Glomerular visceral epithelial cell (primary cell): ENCODE results near the gene YBX2.
"Not testable (repeated sequence)": the region's sequence is repeated elsewhere in the genome, so short reads cannot be mapped to it uniquely, and the experiment has no call there.

Source experiments
- DNase-seq: peaks from one replicate; pipeline ENCODE4 v3.0.0-alpha.2; 2016; ENCODE audit errors: extremely low spot score

The YBX2 gene

DNA sequence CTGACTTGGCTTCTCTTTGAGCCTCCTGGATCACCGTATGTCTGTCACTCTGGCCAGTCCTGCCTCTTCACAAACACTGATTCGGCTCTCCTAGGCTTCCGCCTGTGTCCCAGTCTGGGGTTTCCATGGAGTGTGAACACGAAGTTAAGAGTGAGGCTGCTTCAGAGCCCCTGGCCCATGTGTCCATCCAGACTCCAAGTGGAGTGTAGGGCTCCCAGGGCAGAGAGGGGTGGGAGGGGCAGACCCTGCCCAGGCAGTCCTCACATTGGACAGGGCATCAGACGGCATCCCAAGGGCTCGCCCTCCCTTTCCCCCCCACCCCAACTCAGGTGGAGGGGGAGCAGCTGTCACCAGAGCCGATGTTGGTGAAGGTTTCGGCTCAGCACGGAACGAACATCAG lies 50.6 kb downstream of the YBX2 start:
- not testable (repeated sequence) for DNase-seq

DNA sequence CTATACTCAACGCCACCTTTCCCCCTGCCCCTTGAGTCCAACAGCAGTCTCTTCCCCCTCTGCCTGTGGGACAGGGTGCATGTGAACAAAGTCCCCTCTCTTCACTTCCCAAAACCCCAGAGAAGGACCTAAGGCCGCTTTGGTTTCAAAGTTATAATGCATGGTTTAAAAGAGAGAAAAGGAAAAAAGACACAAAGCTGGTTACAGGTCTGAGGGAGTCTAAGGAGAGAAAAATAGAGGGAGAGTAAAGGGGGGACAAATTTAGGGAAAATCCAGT lies 51.0 kb downstream of the YBX2 start:
- no peak for DNase-seq

DNA sequence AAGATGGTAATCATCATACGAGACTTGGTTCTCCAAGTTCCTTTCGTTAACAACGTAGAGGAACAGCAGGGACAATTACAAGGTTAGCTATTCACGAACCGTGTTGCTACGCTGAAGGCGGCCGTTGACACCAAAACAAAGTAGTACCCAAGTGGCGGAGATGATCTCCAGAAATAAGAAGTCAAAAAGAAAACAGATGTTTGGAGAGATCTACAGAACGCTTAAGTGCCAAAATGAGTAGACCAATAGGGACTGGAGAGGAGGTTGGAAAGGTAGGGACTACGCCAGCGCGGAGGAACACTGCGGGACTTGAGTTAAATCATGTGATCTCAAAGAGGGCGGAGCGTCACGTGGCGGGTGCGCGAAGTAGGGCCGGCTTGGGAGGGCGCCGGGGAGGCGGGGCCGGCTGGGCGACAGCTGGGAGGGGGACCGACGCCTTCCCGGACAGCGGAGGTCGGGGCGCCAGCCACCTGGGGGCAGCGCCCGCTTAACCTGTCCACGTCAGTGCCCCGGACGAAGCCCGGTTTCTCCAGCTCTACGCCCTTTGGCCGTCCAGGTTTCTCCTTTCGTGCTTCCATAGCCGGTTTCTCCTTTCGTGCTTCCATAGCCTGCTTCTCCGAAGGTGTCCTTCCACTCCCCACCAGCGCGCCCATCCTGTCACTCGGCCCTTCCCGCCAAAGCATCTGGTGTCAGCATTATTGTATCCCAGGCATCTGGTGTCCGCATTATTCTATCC lies 51.6 kb downstream of the YBX2 start:
- peak; percentile 94 for DNase-seq

DNA sequence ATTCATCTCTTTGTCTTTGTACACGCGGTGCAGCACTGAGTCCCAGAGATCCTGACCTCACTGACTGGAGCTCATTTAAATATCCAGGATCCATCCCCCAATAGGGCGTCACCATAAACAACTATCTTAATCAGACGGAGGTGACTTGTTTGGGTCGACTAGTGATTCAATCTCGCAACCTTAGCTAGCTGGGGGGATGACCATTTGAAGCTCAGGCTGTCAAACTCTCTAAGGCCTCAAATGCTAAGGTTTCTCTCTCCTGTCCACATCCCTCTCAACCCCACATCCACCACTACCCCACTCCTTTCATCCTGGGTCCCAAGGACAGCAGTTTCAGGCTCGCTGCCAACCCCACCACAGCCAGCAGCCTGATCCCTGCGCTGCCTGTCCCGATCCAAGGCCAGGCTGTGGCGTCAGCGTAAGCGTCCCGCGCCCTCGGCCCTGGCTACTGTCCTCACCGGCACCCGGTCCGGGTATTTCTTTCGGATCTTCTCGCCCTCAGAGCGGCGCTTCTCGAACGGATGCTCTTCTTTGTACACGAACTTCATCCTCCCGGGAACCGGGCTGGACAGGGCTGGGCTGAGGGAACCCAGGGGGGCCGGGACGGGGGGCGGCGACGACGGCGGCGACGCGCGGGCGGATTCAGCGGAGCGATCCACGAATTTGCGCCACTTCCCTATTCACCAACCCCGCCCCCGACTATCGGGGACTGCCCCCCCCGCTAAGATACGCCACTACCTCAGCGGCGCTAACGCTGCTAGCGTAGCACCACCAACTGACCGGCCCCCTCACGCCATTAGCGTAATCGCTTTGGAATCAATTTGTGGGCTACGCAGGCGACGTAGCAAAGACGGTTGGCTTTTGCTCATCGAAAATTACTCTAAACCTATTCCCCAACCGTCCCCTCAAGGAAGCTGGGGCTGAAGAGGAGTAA lies 52.4 kb downstream of the YBX2 start, which contains the start of gene GABARAP:
TSS of gene GABARAP (minus strand) at position 667 of the 934 bp plus-strand sequence. CDS start at position 548, 119 bp downstream.
- DNase-seq = peak; percentile 90

DNA sequence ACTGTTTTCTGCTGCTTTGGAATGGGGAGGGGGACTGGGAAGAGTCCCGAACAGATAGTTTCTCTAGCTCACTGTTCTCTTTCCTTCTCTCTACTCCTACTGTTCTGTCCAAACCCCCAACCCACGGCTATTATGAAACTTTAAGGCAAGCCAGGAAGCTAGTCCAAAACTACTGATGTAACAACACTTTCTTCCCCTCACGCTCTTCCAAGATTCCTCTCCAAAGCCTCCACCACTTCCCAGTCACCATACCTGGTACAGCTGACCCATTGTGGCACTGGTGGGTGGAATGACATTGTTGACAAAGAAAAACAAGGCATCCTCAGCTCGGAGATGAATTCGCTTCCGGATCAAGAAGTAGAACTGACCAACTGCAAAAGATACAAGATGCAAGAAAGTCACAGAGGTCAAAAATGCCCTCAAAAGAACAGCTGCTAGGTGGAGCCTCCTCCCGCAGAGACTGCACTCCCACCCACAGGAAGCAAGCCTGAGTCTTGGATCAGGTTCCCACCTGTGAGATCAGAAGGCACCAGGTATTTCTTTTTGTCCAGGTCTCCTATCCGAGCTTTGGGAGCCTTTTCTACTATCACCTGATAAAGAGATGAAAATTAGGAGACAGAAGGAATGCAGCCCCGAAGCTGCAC lies 53.2 kb downstream of the YBX2 start:
- DNase-seq = no peak

DNA sequence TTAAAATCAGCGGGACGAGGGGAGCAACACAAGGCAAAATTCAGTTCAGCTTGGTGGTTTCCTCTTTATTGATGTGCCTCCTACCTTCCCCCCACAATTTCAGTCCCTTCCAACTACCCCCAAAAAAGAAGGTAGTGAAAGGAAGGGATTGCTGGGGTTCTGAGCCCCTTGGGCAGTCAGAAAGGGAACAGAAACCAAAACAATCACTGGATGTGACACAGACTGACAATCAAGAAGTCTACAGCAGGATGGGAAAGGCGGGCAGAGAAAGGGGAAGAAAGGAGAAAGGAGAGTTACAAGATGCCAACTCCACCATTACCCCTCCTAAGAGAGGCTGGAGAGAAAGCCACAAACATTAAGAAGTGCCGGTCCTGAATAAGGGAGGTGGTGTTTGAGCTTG lies 54.1 kb downstream of the YBX2 start:
- no peak for DNase-seq

DNA sequence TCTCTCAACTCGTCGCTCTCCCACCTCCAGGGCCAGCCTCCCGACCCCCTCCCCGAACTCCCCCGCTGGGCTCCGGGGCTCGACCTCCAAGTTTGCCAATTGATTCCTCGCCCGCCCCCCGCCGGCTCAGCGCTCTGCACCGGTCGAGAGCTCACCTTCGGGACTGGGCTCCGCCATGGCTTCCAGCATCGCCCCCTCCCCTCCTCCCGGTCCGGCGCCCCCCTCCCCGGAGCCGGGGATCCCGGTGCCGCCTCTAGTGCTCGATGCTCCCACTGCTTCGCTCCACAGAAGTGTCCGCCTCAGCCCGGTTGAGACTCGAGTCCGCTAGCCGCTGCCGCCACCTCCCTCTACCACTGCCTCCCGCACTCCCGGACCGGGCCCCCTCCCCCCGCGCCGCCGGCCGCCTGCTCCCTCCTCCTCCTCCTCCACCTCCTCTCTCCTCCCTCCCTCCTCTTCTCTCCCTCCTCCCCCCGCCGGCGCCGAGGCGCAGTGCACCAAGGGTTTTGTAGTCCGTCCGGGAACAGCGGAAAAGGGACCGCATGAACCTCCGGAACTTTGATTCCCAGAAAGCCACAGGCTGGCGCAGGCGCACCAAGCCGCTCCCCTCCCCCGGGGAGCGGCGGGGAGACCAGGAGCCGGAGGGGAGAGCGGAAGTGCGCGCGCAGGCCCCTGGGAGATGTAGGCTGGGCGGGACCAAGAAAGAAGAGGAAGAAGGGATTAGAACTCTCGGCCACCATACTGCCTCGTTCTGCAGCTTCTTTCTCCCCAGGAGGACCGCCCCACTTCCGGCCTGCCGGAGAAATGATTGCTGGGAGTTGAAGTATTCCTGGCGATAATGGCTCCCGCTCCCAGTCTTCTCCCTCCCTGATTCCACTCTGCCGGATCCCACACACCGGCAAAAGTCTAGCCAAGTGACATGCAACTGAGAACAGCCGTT lies 55.1 kb downstream of the YBX2 start, which contains the start of gene PHF23:
TSS of gene PHF23 (minus strand) at position 367 of the 937 bp plus-strand sequence. CDS start at position 189, 178 bp downstream.
- DNase-seq = peak; percentile 100

DNA sequence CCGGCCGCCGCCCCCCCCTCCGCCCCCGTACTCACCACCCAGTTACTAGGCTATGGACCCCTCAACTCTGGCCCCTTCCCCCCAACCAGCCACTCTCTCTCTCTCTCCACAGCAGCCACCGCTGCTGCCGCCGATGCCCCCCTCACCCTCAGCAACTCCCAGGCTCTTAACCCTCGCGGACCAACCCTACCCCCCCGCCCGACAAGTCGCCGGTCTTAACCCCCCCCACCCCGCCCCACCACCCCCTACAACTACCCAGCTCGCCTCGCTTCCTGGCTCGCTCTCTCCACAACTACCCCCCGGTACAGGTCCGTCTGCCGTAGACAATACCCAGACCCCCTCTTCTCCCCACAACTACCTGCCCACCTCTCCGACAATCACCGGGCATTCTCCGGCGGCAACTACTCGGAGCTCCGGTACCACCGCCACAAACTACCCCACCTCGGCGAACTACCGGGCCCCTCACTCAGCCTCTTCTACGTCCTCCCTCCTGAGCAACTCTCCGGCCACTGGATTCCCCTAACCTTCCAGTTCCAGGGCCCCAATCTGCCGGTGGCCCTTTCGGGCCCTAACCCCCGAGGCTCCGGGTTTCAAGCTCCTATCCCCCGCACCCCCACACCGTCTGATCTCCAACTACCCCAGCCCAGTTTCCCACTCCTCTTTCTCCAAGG lies 55.9 kb downstream of the YBX2 start:
- peak; percentile 52 for DNase-seq
